ENCODE measurements around the gene SNAI3. TPM values are rescaled to one million over a fixed set of nuclear protein-coding genes. Genes with fewer than 3 reads are reported as not detected.

The SNAI3 gene
- total and polyA plus RNA-seq, 8 donors: 0.55 to 4.2 (median 1.5) TPM; not detected in 3

GRCh38 chr16:88652762-88653063, 33.6 kb downstream of the SNAI3 start:
- Histone ChIP-seq H3K4me1 (peaks cover 27 to 38% (median 32%) of the 10 kb centered on the region in 4 donors), H3K27me3 (no peaks in the 10 kb centered on the region), H3K36me3 (peaks cover 6 to 57% (median 50%) of the 10 kb centered on the region in 4 donors), H3K9me3 (no peaks in the 10 kb centered on the region), H3K27ac (peak overlapping the region in 2 of 5 donors; percentile 80 to 91), H3K4me3 (no peak overlapping the region)
- DNase-seq: no peak
- intact Hi-C loops (cut with DNase I; ENCODE audit: low total_unique reads): no loop called here
- TF ChIP-seq POLR2AphosphoS5 (IDR thresholded peaks at IDR 0.05) (no peak), POLR2A (IDR thresholded peaks at IDR 0.05) (no peak), CTCF (IDR thresholded peaks at IDR 0.05) (no peak), EP300 (IDR thresholded peaks at IDR 0.05) (no peak)
- WGBS, 5 donors: 80 to 99% (median 94%) methylated on average over 2 to 8 of the region's 8 CpGs

DNA sequence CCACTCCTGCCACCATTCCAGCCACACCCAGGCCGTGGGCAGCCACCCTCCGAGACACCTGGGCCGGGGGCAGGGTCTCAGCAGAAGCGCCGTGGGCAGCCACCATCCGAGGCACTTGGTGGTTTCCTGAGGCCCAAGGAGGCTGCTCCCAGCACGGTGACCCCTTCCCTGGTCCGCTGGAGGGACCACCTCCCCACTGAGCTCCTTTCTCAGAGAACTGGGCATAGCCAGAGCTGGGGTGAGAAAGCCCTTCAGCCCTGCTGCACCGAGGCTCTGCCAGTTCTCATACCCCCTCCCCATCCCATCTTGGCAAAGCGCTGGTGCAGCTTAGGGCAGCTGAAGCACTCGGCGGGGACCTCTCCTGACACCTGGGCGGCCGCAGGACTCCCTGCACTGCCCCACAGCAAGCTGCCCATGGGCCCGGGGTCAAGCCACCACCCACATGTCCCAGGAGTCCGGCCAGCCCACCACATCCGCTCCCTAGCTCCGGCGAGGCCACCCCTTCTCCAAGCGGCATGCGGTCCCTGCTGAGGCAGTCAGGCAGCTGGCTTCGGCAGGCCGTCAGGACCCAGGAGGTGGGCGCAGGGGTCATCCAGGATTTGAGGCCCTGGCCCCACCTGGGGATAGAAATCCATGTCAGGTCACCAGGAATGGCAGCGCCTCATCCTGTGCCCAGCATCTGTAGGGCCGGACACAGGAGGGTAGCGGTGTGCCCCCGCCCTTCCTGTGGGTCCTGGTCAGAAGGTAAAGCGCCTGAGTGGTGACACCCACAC, 34.1 kb downstream of the SNAI3 start:
- Histone ChIP-seq H3K4me3 (no peak overlapping the region), H3K27ac (peak overlapping the region; percentile 53 to 91 (median 86))
- WGBS, 5 donors: 86 to 90% (median 89%) methylated on average over 16 to 29 of the region's 29 CpGs

GRCh38 chr16:88651276-88651988, 34.9 kb downstream of the SNAI3 start:
- DNase-seq: peak; percentile 63 to 86
- 36 to 45% (median 43%) methylated on average over 14 to 24 of the region's 24 CpGs for WGBS, 5 donors
- peak in 2 of 3 donors; percentile 53 to 59 for TF ChIP-seq POLR2AphosphoS5 (IDR thresholded peaks at IDR 0.05)
- TF ChIP-seq CTCF (IDR thresholded peaks at IDR 0.05): no peak
- TF ChIP-seq POLR2A (IDR thresholded peaks at IDR 0.05): no peak
- no peak for TF ChIP-seq EP300 (IDR thresholded peaks at IDR 0.05)
- peak overlapping the region; percentile 63 to 91 (median 86) for H3K27ac ChIP-seq
- intact Hi-C loops (cut with DNase I; ENCODE audit: low total_unique reads): no loop called here
- peak overlapping the region; percentile 56 to 83 (median 74) for H3K4me3 ChIP-seq
- H3K27me3 ChIP-seq: no peaks in the 10 kb centered on the region
- peaks cover 6 to 51% (median 42%) of the 10 kb centered on the region in 4 donors for H3K36me3 ChIP-seq
- peaks cover 27 to 44% (median 34%) of the 10 kb centered on the region in 4 donors for H3K4me1 ChIP-seq
- H3K9me3 ChIP-seq: no peaks in the 10 kb centered on the region

More for the DNA sequence above, 34.1 kb downstream of the SNAI3 start:
- H3K9me3 ChIP-seq: no peaks in the 10 kb centered on the region
- H3K4me1 ChIP-seq: peaks cover 27 to 44% (median 33%) of the 10 kb centered on the region in 4 donors
- DNase-seq: no peak
- peaks cover 6 to 52% (median 45%) of the 10 kb centered on the region in 4 donors for H3K36me3 ChIP-seq
- intact Hi-C loops (cut with DNase I; ENCODE audit: low total_unique reads): no loop called here
- H3K27me3 ChIP-seq: no peaks in the 10 kb centered on the region
- no peak for TF ChIP-seq CTCF (IDR thresholded peaks at IDR 0.05)

DNA sequence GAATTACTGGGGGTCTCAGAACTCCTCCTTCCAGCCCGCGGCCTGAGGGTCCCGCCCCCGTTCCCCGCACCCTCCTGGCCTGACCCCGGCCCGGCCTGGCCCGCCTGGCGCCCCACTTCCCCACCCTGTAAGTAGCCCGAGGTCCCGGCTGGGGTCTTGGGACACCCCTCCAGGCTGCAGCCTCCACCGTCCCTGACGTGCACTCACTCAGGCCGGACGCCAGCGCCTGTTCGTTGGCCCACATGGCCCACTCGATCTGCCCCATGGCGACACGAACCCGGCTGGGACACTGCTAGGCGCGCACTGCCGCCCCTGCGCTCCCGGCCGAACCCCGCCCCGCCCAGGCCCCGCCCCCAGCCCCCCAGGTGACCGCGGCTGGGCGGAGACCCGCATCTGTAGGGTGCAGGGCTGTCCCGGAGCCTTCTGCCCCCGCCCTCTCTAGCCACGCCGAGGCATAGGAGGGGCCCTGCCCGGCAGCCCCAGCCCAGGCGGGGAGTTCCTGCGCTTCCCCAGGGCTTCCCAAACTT, 35.5 kb downstream of the SNAI3 start, which contains the start of gene CYBA:
TSS of gene CYBA (minus strand) at position 305 of the 527 bp plus-strand sequence. CDS start at position 265, 40 bp downstream.
- no peaks in the 10 kb centered on the region for H3K27me3 ChIP-seq
- no peaks in the 10 kb centered on the region for H3K9me3 ChIP-seq
- TF ChIP-seq EP300 (IDR thresholded peaks at IDR 0.05) (no peak), POLR2AphosphoS5 (IDR thresholded peaks at IDR 0.05) (peak in 2 of 3 donors; percentile 68 to 73)
- H3K36me3 ChIP-seq: peaks cover 6 to 51% (median 40%) of the 10 kb centered on the region in 4 donors
- peak; percentile 83 to 91 for DNase-seq
- H3K4me1 ChIP-seq: peaks cover 27 to 44% (median 34%) of the 10 kb centered on the region in 4 donors
- H3K4me3 ChIP-seq: peak within 1 kb of the TSS; percentile 56 to 83 (median 74)
- intact Hi-C loops (cut with DNase I; ENCODE audit: low total_unique reads): no loop called here
- peak within 1 kb of the TSS; percentile 63 to 91 (median 86) for H3K27ac ChIP-seq
- 0 to 3% (median 1%) methylated on average over 17 to 41 of the region's 41 CpGs for WGBS, 5 donors

Measured in stomach (tissue), 9 donors.